ENCODE measurements around the gene CCSER2. TPM values are rescaled to one million over a fixed set of nuclear protein-coding genes. Genes with fewer than 3 reads are reported as not detected.

Gene CCSER2
- polyA plus RNA-seq, 1 donor (not counting 4 experiments of a cell fraction or from before 2014, with no cell fraction given), result 26.7 TPM

- Histone ChIP-seq H2AFZ (ENCODE audit: control insufficient read depth, low read length) (no peak overlapping the region), H3K9me1 (ENCODE audit: control insufficient read depth, extremely low read depth, insufficient read depth, low read length) (peaks cover 3% of the 10 kb centered on the region), H3K27ac (ENCODE audit: control insufficient read depth, insufficient read depth, low read length) (no peak overlapping the region), H3K27me3 (ENCODE audit: control insufficient read depth, extremely low read depth, insufficient read depth, low read length) (no peaks in the 10 kb centered on the region), H3K79me2 (ENCODE audit: control insufficient read depth, insufficient read depth, low read length) (peaks cover 18% of the 10 kb centered on the region), H3K36me3 (ENCODE audit: control insufficient read depth in 2 of 2, extremely low read depth in 1 of 2, insufficient read depth in 2 of 2, low read length in 2 of 2) (peaks cover 0 to 4% of the 10 kb centered on the region in 2 experiments), H3K4me1 (ENCODE audit: control insufficient read depth, extremely low read depth, insufficient read depth, low read length) (no peaks in the 10 kb centered on the region), H3K4me2 (ENCODE audit: control insufficient read depth, extremely low read depth, insufficient read depth, low read depth, low read length) (no peak overlapping the region), H3K4me3 (ENCODE audit: control insufficient read depth in 2 of 3, extremely low read depth in 1 of 3, insufficient read depth in 2 of 3, low read depth in 1 of 3, low read length in 3 of 3) (no peak overlapping the region), H4K20me1 (ENCODE audit: control insufficient read depth, extremely low read depth, insufficient read depth, low read length) (no peaks in the 10 kb centered on the region), H3K9ac (ENCODE audit: control insufficient read depth, extremely low read depth, insufficient read depth, low read length) (no peak overlapping the region), H3K9me3 (ENCODE audit: control insufficient read depth, low read depth, low read length) (no peaks in the 10 kb centered on the region)
- no peak for DNase-seq (ENCODE audit: low read depth, low spot score)
- TF ChIP-seq CTCF (optimal IDR thresholded peaks at IDR 0.05 in 1 of 3, IDR thresholded peaks at IDR 0.05 in 1 of 3, conservative IDR thresholded peaks at IDR 0.05 in 1 of 3; ENCODE audit: extremely low read depth in 1 of 3, insufficient read depth in 2 of 3, low read length in 3 of 3) (no peak), EZH2 (IDR thresholded peaks at IDR 0.05; ENCODE audit: low read length) (no peak)
- dilution Hi-C loops (cut with MboI; ENCODE audit: extremely low pct_ligation_motif_present, low sequenced_read_pairs), result no loop called here
- no peak for FAIRE-seq
Observed at GRCh38 chr10:84390364-84390763, 62.0 kb downstream of the CCSER2 start.

- no peak overlapping the region for H3K27ac ChIP-seq (ENCODE audit: control insufficient read depth, insufficient read depth, low read length)
- peaks cover 0 to 4% of the 10 kb centered on the region in 2 experiments for H3K36me3 ChIP-seq (ENCODE audit: control insufficient read depth in 2 of 2, extremely low read depth in 1 of 2, insufficient read depth in 2 of 2, low read length in 2 of 2)
- H4K20me1 ChIP-seq (ENCODE audit: control insufficient read depth, extremely low read depth, insufficient read depth, low read length), result no peaks in the 10 kb centered on the region
- no peaks in the 10 kb centered on the region for H3K27me3 ChIP-seq (ENCODE audit: control insufficient read depth, extremely low read depth, insufficient read depth, low read length)
- H3K4me2 ChIP-seq (ENCODE audit: control insufficient read depth, extremely low read depth, insufficient read depth, low read depth, low read length), result no peak overlapping the region
- dilution Hi-C loops (cut with MboI; ENCODE audit: extremely low pct_ligation_motif_present, low sequenced_read_pairs), result no loop called here
- H3K9ac ChIP-seq (ENCODE audit: control insufficient read depth, extremely low read depth, insufficient read depth, low read length), result no peak overlapping the region
- H3K9me3 ChIP-seq (ENCODE audit: control insufficient read depth, low read depth, low read length), result no peaks in the 10 kb centered on the region
- peaks cover 3% of the 10 kb centered on the region for H3K9me1 ChIP-seq (ENCODE audit: control insufficient read depth, extremely low read depth, insufficient read depth, low read length)
- FAIRE-seq (peak; percentile 36), DNase-seq (ENCODE audit: low read depth, low spot score) (no peak)
- no peak overlapping the region for H2AFZ ChIP-seq (ENCODE audit: control insufficient read depth, low read length)
- H3K79me2 ChIP-seq (ENCODE audit: control insufficient read depth, insufficient read depth, low read length), result peaks cover 20% of the 10 kb centered on the region
- H3K4me3 ChIP-seq (ENCODE audit: control insufficient read depth in 2 of 3, extremely low read depth in 1 of 3, insufficient read depth in 2 of 3, low read depth in 1 of 3, low read length in 3 of 3), result no peak overlapping the region
- TF ChIP-seq CTCF (optimal IDR thresholded peaks at IDR 0.05 in 1 of 3, IDR thresholded peaks at IDR 0.05 in 1 of 3, conservative IDR thresholded peaks at IDR 0.05 in 1 of 3; ENCODE audit: extremely low read depth in 1 of 3, insufficient read depth in 2 of 3, low read length in 3 of 3), result no peak
- TF ChIP-seq EZH2 (IDR thresholded peaks at IDR 0.05; ENCODE audit: low read length), result no peak
- H3K4me1 ChIP-seq (ENCODE audit: control insufficient read depth, extremely low read depth, insufficient read depth, low read length), result no peaks in the 10 kb centered on the region
Observed at GRCh38 chr10:84391326-84391725, 62.9 kb downstream of the CCSER2 start.
